ENCODE data around the gene PAGE2B.

PAGE2B gene

GRCh38 chrX:55039471-55039870 is 35.4 kb upstream of the PAGE2B start:
- TF ChIP-seq EP300 (IDR thresholded peaks at IDR 0.05; ENCODE audit: borderline replicate concordance) (no peak), CREB1 (IDR thresholded peaks at IDR 0.05; ENCODE audit: low read depth) (no peak), TCF12 (IDR thresholded peaks at IDR 0.05; ENCODE audit: low read depth) (no peak), CEBPB (IDR thresholded peaks at IDR 0.05) (no peak), NFIC (IDR thresholded peaks at IDR 0.05) (no peak), ZBTB7A (IDR thresholded peaks at IDR 0.05; ENCODE audit: low read depth) (no peak), FOXM1 (IDR thresholded peaks at IDR 0.05; ENCODE audit: borderline replicate concordance, low read depth) (no peak), EGR1 (IDR thresholded peaks at IDR 0.05) (no peak), RAD21 (IDR thresholded peaks at IDR 0.05; ENCODE audit: low read depth) (no peak), USF1 (IDR thresholded peaks at IDR 0.05) (no peak), TAF1 (IDR thresholded peaks at IDR 0.05; ENCODE audit: low read depth) (no peak), YY1 (IDR thresholded peaks at IDR 0.05; ENCODE audit: low read depth) (no peak), TEAD4 (IDR thresholded peaks at IDR 0.05) (no peak)
- TF ChIP-seq, protein P1, sequence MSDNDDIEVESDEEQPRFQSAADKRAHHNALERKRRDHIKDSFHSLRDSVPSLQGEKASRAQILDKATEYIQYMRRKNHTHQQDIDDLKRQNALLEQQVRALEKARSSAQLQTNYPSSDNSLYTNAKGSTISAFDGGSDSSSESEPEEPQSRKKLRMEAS (IDR thresholded peaks at IDR 0.05), result no peak
- TF ChIP-seq, protein P2, sequence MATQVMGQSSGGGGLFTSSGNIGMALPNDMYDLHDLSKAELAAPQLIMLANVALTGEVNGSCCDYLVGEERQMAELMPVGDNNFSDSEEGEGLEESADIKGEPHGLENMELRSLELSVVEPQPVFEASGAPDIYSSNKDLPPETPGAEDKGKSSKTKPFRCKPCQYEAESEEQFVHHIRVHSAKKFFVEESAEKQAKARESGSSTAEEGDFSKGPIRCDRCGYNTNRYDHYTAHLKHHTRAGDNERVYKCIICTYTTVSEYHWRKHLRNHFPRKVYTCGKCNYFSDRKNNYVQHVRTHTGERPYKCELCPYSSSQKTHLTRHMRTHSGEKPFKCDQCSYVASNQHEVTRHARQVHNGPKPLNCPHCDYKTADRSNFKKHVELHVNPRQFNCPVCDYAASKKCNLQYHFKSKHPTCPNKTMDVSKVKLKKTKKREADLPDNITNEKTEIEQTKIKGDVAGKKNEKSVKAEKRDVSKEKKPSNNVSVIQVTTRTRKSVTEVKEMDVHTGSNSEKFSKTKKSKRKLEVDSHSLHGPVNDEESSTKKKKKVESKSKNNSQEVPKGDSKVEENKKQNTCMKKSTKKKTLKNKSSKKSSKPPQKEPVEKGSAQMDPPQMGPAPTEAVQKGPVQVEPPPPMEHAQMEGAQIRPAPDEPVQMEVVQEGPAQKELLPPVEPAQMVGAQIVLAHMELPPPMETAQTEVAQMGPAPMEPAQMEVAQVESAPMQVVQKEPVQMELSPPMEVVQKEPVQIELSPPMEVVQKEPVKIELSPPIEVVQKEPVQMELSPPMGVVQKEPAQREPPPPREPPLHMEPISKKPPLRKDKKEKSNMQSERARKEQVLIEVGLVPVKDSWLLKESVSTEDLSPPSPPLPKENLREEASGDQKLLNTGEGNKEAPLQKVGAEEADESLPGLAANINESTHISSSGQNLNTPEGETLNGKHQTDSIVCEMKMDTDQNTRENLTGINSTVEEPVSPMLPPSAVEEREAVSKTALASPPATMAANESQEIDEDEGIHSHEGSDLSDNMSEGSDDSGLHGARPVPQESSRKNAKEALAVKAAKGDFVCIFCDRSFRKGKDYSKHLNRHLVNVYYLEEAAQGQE (IDR thresholded peaks at IDR 0.05; ENCODE audit: low read depth), result no peak

GRCh38 chrX:55041514-55041913 is 33.3 kb upstream of the PAGE2B start:
- TF ChIP-seq EP300 (IDR thresholded peaks at IDR 0.05; ENCODE audit: borderline replicate concordance) (no peak), NFIC (IDR thresholded peaks at IDR 0.05) (no peak), RAD21 (IDR thresholded peaks at IDR 0.05; ENCODE audit: low read depth) (no peak), CEBPB (IDR thresholded peaks at IDR 0.05) (no peak), ZBTB7A (IDR thresholded peaks at IDR 0.05; ENCODE audit: low read depth) (no peak)

- TF ChIP-seq TAF1 (IDR thresholded peaks at IDR 0.05; ENCODE audit: low read depth) (no peak), YY1 (IDR thresholded peaks at IDR 0.05; ENCODE audit: low read depth) (no peak), RAD21 (IDR thresholded peaks at IDR 0.05; ENCODE audit: low read depth) (no peak), NFIC (IDR thresholded peaks at IDR 0.05) (no peak), CREB1 (IDR thresholded peaks at IDR 0.05; ENCODE audit: low read depth) (no peak), CEBPB (IDR thresholded peaks at IDR 0.05) (no peak), TCF12 (IDR thresholded peaks at IDR 0.05; ENCODE audit: low read depth) (no peak), TEAD4 (IDR thresholded peaks at IDR 0.05) (no peak), EGR1 (IDR thresholded peaks at IDR 0.05) (no peak), EP300 (IDR thresholded peaks at IDR 0.05; ENCODE audit: borderline replicate concordance) (no peak), USF1 (IDR thresholded peaks at IDR 0.05) (no peak), FOXM1 (IDR thresholded peaks at IDR 0.05; ENCODE audit: borderline replicate concordance, low read depth) (no peak), ZBTB7A (IDR thresholded peaks at IDR 0.05; ENCODE audit: low read depth) (no peak)
- TF ChIP-seq, protein P1 (IDR thresholded peaks at IDR 0.05), result no peak
- TF ChIP-seq, protein P2 (IDR thresholded peaks at IDR 0.05; ENCODE audit: low read depth), result no peak
These were observed 17.8 kb upstream of the PAGE2B start for GRCh38 chrX:55056820-55057674.

DNA sequence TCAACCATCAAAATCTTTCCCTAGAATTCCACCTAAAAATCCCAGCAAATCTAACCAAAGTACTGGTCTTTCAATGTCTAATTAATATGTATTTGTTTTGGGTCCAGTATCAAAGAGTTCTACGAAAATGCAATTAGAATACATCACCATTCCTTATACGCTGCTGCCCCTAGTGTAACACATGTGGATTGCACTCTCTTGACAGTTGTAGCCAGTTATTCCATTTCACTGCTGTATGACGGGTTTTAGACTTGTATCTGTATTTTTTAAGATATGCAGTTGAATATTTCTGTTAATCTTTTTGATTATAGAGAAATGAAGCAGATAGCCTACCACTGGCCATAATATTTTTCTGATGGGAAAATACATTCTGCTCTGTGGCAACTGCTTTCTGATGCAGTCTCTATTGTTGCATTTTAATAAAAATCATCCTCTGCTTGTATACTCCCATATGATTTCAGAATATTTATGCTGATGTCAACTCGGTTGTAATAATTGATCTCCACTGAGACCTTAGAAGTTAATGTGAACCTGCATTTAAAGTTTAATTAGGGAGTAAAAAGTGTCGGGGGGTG is 17.1 kb upstream of the PAGE2B start:
- TF ChIP-seq NFIC (IDR thresholded peaks at IDR 0.05), result no peak
- peak; percentile 78 for TF ChIP-seq RAD21 (IDR thresholded peaks at IDR 0.05; ENCODE audit: low read depth)
- TF ChIP-seq, protein P1 (IDR thresholded peaks at IDR 0.05), result no peak

- TF ChIP-seq, protein P2 (IDR thresholded peaks at IDR 0.05; ENCODE audit: low read depth), result no peak
- TF ChIP-seq CREB1 (IDR thresholded peaks at IDR 0.05; ENCODE audit: low read depth), result no peak
- TF ChIP-seq ZBTB7A (IDR thresholded peaks at IDR 0.05; ENCODE audit: low read depth), result no peak
- TF ChIP-seq TCF12 (IDR thresholded peaks at IDR 0.05; ENCODE audit: low read depth), result no peak
- TF ChIP-seq RAD21 (IDR thresholded peaks at IDR 0.05; ENCODE audit: low read depth), result no peak
- TF ChIP-seq, protein P1 (IDR thresholded peaks at IDR 0.05), result no peak
- TF ChIP-seq USF1 (IDR thresholded peaks at IDR 0.05), result no peak
- TF ChIP-seq EGR1 (IDR thresholded peaks at IDR 0.05), result no peak
- TF ChIP-seq EP300 (IDR thresholded peaks at IDR 0.05; ENCODE audit: borderline replicate concordance), result no peak
These were observed 2.5 kb upstream of the PAGE2B start for GRCh38 chrX:55072286-55072685.
